Activated naive CD8-positive, alpha-beta T cell (primary cell): ENCODE results near the gene RELT.

ENCODE experiments used
- H3K27ac Mint-ChIP-seq: one replicate; pipeline ENCODE4 v1.8.0; 2021; ENCODE audit warnings: mixed read lengths
- H3K27me3 Mint-ChIP-seq: one replicate; pipeline ENCODE4 v1.8.0; 2021; ENCODE audit warnings: mixed read lengths
- H3K36me3 Mint-ChIP-seq: one replicate; pipeline ENCODE4 v1.8.0; 2021; ENCODE audit warnings: mixed read lengths
- H3K4me1 Mint-ChIP-seq: one replicate; pipeline ENCODE4 v1.8.0; 2021; ENCODE audit warnings: low read depth, mixed read lengths
- H3K4me3 Mint-ChIP-seq: one replicate; pipeline ENCODE4 v1.8.0; 2021; ENCODE audit warnings: mild to moderate bottlenecking, mixed read lengths
- H3K9me3 Mint-ChIP-seq: one replicate; pipeline ENCODE4 v1.8.0; 2021; ENCODE audit warnings: low read depth, mixed read lengths

Gene RELT

DNA sequence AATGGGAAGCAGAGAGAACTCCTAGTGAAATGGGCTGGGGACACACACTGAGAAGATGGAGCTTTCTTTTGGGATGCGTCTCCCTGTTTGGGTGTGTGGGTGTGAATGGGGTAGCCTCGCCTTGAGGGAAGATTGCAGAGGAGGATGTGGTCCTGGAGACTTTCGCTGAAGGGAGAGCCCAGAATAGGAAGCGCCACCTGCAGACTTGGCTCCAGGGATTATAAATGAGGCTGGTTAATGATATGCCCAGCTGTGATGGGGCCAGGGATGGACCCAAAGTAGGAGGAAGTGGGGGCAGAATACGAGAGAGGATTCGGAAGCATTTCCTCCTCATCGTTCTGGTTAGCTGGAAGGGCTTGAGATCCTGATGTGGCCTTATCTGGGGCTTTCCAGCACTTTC, 13.7 kb downstream of the RELT start:
- no peaks in the 10 kb centered on the region for H3K27me3 Mint-ChIP-seq
- H3K4me3 Mint-ChIP-seq = no peak overlapping the region
- H3K4me1 Mint-ChIP-seq = peaks cover 25% of the 10 kb centered on the region
- H3K9me3 Mint-ChIP-seq = no peaks in the 10 kb centered on the region
- H3K36me3 Mint-ChIP-seq = no peaks in the 10 kb centered on the region
- no peak overlapping the region for H3K27ac Mint-ChIP-seq

DNA sequence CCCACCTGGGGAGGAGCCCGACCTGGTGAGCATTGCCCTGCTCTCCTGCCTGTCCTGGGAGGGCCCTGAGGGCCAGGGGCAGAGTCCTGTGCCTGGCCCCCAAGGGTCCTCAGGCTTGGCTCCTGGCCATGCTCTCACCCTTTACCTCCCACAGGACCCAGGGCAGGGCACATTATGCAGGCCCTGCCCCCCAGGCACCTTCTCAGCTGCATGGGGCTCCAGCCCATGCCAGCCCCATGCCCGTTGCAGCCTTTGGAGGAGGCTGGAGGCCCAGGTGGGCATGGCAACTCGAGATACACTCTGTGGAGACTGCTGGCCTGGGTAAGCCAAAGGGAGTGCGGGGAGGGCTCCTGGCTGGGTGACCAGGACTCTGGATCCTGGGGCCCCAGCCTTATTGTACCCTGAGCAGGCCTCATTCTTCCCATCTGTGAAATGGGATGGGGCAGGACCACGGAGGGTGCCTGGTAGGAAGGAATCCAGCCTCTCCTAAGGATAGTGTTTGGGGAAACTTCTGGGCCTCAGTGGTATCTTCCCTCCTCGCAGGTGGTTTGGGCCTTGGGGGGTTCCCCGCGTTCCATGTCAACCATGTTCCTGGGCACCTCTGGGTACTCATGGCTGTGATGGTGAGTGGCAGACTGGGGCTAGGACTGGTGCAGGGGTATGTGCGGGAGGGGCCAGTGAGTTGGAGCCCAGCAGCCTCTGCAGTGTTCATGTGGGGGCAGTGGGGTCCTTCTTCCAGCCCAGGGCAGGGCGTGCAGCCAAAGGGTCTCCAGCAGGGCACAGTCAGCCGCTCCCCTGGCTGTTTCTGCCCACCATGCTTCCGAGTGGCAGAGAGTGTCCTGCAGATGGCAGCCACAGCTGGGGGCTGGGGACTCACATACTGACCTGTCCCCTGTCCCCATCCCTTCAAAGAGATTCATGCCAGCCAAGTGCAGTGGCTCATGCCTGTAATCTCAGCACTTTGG, 14.7 kb downstream of the RELT start:
- Mint-ChIP-seq H3K4me3 (no peak overlapping the region), H3K27ac (no peak overlapping the region), H3K4me1 (peaks cover 15% of the 10 kb centered on the region), H3K9me3 (no peaks in the 10 kb centered on the region), H3K27me3 (no peaks in the 10 kb centered on the region), H3K36me3 (no peaks in the 10 kb centered on the region)

DNA sequence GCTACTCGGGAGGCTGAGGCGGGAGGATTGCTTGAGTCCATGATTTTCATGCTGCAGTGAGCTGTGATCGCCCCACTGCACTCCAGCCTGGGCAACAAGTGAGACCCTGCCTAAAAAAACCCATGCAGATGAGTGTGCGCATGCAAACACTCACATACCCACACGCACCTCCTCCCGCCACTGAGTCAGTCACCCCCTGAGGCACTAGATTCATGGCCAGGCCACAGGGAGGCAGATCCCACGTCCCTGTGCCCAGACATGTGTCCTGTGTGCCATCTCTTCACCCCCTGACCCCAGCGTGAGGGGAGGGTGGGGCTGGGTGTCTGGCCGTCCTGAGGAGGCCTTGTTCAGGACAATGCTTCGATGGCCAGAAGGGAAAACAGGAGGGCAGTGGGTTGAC, 15.5 kb downstream of the RELT start:
- Mint-ChIP-seq H3K36me3 (no peaks in the 10 kb centered on the region), H3K27ac (no peak overlapping the region), H3K27me3 (no peaks in the 10 kb centered on the region), H3K4me3 (no peak overlapping the region), H3K4me1 (peaks cover 11% of the 10 kb centered on the region), H3K9me3 (no peaks in the 10 kb centered on the region)

DNA sequence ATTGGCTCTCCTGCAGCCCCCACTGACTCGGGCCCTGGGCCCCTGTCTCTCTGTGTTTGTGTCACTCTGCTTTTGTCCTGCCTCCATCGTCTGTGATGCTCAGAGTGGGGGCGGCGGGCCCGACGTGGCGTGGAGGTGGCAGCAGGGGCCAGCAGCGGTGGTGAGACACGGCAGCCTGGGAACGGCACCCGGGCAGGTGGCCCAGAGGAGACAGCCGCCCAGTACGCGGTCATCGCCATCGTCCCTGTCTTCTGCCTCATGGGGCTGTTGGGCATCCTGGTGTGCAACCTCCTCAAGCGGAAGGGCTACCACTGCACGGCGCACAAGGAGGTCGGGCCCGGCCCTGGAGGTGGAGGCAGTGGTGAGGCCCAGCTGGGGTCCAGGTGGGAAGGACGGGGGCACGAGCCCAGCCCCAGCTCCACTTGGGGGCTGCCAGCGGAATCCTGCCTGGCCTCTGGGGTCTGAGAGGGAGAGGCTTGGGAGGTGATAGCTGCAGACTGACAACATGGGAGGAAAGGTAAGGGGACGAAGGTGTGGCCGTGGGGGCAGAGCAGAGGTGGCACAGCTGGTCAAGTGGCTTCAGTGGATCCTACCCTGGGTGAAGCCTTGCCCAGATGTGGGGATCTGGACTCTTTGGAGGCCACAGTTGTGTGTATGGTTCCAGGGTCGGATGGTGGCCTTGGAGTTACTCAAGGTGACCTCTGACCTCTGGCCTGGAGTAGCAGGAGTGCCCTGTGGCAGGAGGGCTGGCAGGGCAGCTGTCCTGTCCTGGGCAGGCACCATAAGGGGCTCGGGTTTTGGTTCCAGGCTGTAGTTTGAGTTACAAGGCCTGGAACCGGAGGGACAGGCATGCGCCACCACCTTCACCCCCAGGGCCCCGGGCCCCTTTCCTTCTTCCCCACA, 16.2 kb downstream of the RELT start:
- Mint-ChIP-seq H3K27me3 (no peaks in the 10 kb centered on the region), H3K4me3 (no peak overlapping the region), H3K27ac (no peak overlapping the region), H3K9me3 (no peaks in the 10 kb centered on the region), H3K36me3 (no peaks in the 10 kb centered on the region), H3K4me1 (peaks cover 7% of the 10 kb centered on the region)

GRCh38 chr11:73393011-73393380, 16.8 kb downstream of the RELT start:
- Mint-ChIP-seq H3K4me3 (no peak overlapping the region), H3K27ac (no peak overlapping the region), H3K36me3 (no peaks in the 10 kb centered on the region), H3K9me3 (no peaks in the 10 kb centered on the region), H3K4me1 (peaks cover 5% of the 10 kb centered on the region), H3K27me3 (no peaks in the 10 kb centered on the region)

- no peak overlapping the region for H3K4me3 Mint-ChIP-seq
- no peaks in the 10 kb centered on the region for H3K9me3 Mint-ChIP-seq
- peaks cover 3% of the 10 kb centered on the region for H3K4me1 Mint-ChIP-seq
- no peaks in the 10 kb centered on the region for H3K27me3 Mint-ChIP-seq
- H3K27ac Mint-ChIP-seq = no peak overlapping the region
- no peaks in the 10 kb centered on the region for H3K36me3 Mint-ChIP-seq
These were observed 17.5 kb downstream of the RELT start for GRCh38 chr11:73393479-73394415.

DNA sequence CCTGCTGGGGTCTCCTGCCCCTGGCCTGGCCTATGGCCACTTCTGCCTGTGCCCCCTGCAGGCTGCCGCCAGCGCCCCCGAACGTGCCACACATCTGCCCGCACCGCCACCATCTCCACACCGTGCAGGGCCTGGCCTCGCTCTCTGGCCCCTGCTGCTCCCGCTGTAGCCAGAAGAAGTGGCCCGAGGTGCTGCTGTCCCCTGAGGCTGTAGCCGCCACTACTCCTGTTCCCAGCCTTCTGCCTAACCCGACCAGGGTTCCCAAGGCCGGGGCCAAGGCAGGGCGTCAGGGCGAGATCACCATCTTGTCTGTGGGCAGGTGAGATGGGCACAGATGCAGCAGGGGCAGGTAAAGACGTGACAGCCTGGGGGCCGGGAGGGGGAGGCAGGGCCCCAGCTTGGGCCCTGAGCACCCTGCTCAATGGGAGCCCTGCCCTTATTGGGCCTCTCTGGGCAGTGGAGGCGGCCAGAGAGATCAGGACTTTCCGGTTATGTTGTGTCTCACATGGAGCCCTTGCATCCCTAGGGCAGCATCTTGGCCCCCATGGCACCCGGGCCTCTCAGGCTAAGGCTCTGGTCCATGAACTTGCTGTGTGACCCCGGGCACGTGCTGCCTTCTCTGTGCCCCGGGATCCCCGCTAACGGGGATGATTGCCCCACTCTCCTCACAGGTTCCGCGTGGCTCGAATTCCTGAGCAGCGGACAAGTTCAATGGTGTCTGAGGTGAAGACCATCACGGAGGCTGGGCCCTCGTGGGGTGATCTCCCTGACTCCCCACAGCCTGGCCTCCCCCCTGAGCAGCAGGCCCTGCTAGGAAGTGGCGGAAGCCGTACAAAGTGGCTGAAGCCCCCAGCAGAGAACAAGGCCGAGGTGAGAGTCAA, 18.5 kb downstream of the RELT start:
- Mint-ChIP-seq H3K4me3 (no peak overlapping the region), H3K4me1 (peaks cover 3% of the 10 kb centered on the region), H3K27me3 (no peaks in the 10 kb centered on the region), H3K9me3 (no peaks in the 10 kb centered on the region), H3K36me3 (no peaks in the 10 kb centered on the region), H3K27ac (no peak overlapping the region)

- H3K4me1 Mint-ChIP-seq = no peaks in the 10 kb centered on the region
- H3K27me3 Mint-ChIP-seq = no peaks in the 10 kb centered on the region
- no peak overlapping the region for H3K4me3 Mint-ChIP-seq
- H3K36me3 Mint-ChIP-seq = no peaks in the 10 kb centered on the region
- no peak overlapping the region for H3K27ac Mint-ChIP-seq
- no peaks in the 10 kb centered on the region for H3K9me3 Mint-ChIP-seq
These were observed 19.4 kb downstream of the RELT start for GRCh38 chr11:73395297-73396208.

DNA sequence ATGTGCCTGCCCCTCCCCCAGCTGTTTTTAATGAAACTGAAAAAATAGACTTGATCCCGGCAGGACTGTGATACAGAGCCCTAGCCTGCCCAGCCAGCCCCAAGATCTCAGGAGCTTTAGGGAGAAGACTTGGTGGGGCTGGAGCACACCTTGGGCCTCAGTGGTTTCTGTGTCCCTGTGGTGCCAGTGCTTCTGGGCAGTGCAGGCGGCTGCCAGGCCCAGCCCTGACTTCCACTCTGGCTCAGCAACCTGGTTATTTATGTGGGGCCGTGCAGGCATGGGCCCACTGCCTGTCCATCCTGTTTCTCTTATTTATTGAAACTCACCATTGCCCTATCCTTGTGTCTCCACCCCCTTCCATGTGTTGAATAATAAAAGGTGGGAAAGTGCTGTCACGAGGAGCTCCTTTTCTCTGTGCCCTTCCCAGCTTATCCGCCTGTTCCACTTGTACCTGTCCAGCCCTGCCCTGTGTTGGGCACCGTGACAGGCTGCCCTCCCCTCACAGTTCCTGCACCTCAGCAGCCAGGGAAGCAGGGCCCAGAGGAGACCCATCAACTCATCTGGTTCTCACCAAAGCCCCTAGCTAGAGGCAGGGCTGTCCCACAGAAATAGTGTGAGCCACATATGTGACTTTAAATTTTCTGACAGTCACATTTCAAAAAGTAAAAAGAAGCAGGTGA, 20.2 kb downstream of the RELT start:
- H3K4me3 Mint-ChIP-seq = no peak overlapping the region
- H3K9me3 Mint-ChIP-seq = no peaks in the 10 kb centered on the region
- no peaks in the 10 kb centered on the region for H3K27me3 Mint-ChIP-seq
- no peaks in the 10 kb centered on the region for H3K36me3 Mint-ChIP-seq
- H3K27ac Mint-ChIP-seq = no peak overlapping the region
- no peaks in the 10 kb centered on the region for H3K4me1 Mint-ChIP-seq

DNA sequence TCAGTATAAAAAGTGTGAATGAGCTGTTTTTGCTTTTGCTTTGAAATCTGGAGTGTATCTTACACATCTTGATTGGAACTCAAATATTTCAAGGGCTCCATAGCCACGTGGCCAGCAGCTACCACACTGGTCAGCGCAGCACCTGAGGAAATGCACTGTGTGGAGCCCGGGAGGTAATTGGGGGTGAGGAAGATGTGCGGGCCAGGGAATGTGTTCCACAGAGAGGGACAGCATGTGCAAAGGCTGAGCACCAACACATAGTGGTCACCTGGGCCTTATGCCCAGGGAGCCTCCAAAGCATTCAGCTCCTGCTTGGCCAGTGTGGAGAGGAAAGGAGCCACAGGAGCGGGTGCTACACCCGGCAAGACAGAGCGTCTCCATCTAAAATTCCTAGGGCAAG, 20.8 kb downstream of the RELT start:
- H3K4me3 Mint-ChIP-seq = no peak overlapping the region

DNA sequence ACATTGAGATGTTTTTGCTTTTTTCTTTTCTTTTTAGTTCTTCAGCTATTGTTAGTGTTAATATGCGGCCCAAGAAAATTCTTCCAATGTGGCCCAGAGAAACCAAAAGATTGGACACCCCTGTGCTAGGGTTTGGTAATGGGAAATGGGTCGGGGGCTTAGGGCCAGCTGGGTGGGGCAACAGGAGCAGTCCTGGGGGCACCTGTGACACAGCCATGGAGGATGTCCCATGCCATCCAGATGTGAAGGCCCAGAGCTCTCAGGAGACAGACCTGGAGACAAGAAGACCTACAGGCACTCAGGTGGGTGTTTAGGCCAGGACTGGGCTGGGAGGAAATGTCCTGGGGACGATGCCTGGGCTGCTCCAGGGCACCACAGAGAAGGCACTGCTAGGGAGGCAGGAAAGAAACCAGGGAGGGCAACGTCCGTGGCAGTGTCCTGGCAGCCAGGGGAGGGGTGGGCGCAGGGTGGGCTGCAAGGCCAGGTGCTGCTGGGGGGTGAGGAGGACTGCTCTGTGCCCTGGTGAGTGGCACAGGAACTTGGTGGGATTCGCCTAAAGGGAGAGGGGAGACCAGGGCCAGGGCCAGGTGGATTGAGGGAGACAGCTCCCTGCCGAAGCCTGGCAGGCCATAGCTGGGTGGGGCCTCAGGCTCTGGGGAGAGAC, 21.4 kb downstream of the RELT start:
- Mint-ChIP-seq H3K27me3 (no peaks in the 10 kb centered on the region), H3K4me1 (no peaks in the 10 kb centered on the region)

More for the DNA sequence above, 20.8 kb downstream of the RELT start:
- Mint-ChIP-seq H3K9me3 (no peaks in the 10 kb centered on the region), H3K4me1 (no peaks in the 10 kb centered on the region), H3K27me3 (no peaks in the 10 kb centered on the region), H3K27ac (peak overlapping the region; percentile 34), H3K36me3 (no peaks in the 10 kb centered on the region)

DNA sequence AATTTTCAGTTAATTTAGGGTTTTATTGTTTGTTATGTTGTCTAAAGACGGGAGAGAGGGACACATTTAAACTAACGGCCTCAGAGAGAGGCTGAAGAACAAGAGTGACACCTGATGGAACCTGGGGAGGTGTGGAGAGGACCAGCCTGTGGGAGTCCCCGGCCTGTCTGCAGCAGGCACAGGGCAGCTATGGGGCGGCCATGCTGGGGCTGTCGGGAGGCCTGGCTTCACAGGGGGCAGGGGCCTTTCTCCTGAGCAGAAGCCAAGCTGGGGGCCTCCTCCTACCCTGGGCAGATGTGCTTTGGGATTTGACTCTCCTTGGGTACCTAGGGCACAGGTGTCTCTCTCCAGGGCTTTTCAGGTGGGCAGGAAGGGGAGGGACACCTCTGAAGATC, 21.9 kb downstream of the RELT start:
- Mint-ChIP-seq H3K4me3 (no peak overlapping the region), H3K27me3 (no peaks in the 10 kb centered on the region), H3K4me1 (no peaks in the 10 kb centered on the region), H3K27ac (no peak overlapping the region), H3K36me3 (no peaks in the 10 kb centered on the region), H3K9me3 (no peaks in the 10 kb centered on the region)

More for the DNA sequence above, 21.4 kb downstream of the RELT start:
- Mint-ChIP-seq H3K4me3 (no peak overlapping the region), H3K9me3 (no peaks in the 10 kb centered on the region), H3K27ac (no peak overlapping the region), H3K36me3 (no peaks in the 10 kb centered on the region)
